ENCODE measurements around the gene AUTS2.
A peak's percentile ranks its signal among the peaks of the same experiment; 100 is the strongest.

The AUTS2 gene

GRCh38 chr7:69676247-69676646, 78.0 kb downstream of the AUTS2 start:
- DNase-seq (ENCODE audit: insufficient read length, low spot score), result no peak
- FAIRE-seq, result peak; percentile 66
- TF ChIP-seq SPI1 (IDR thresholded peaks at IDR 0.05; ENCODE audit: low read depth, low read length) (no peak), POLR2A (IDR thresholded peaks at IDR 0.05; ENCODE audit: low read depth, low read length) (no peak)

GRCh38 chr7:69677054-69677852, 79.0 kb downstream of the AUTS2 start:
- 0 out of 2 replicates have a peak, but pooled peaks have one; percentile 15 for TF ChIP-seq SPI1 (IDR thresholded peaks at IDR 0.05; ENCODE audit: low read depth, low read length)
- TF ChIP-seq TAF1 (IDR thresholded peaks at IDR 0.05; ENCODE audit: low read depth, low read length), result no peak
- no peak for TF ChIP-seq POU2F2 (IDR thresholded peaks at IDR 0.05; ENCODE audit: low read depth, low read length)
- DNase-seq (ENCODE audit: insufficient read length, low spot score) (no peak), FAIRE-seq (peak; percentile 81)

- DNase-seq (ENCODE audit: insufficient read length, low spot score) (no peak), FAIRE-seq (peak; percentile 73)
- no peak for TF ChIP-seq POU2F2 (IDR thresholded peaks at IDR 0.05; ENCODE audit: low read depth, low read length)
- no peak for TF ChIP-seq POLR2A (IDR thresholded peaks at IDR 0.05; ENCODE audit: low read depth, low read length)
- TF ChIP-seq TAF1 (IDR thresholded peaks at IDR 0.05; ENCODE audit: low read depth, low read length), result no peak
- no peak for TF ChIP-seq SPI1 (IDR thresholded peaks at IDR 0.05; ENCODE audit: low read depth, low read length)
- no peak for TF ChIP-seq POLR2AphosphoS5 (IDR thresholded peaks at IDR 0.05; ENCODE audit: low read depth, low read length)
Observed at GRCh38 chr7:69677881-69678493, 79.7 kb downstream of the AUTS2 start.

- TF ChIP-seq POLR2A (IDR thresholded peaks at IDR 0.05; ENCODE audit: low read depth, low read length) (no peak), SPI1 (IDR thresholded peaks at IDR 0.05; ENCODE audit: low read depth, low read length) (0 out of 2 replicates have a peak, but pooled peaks have one; percentile 4)
- peak; percentile 62 for FAIRE-seq
- DNase-seq (ENCODE audit: insufficient read length, low spot score), result no peak
Observed at GRCh38 chr7:69678494-69679187, 80.4 kb downstream of the AUTS2 start.

- no peak for FAIRE-seq
- no peak for TF ChIP-seq POU2F2 (IDR thresholded peaks at IDR 0.05; ENCODE audit: low read depth, low read length)
- TF ChIP-seq SPI1 (IDR thresholded peaks at IDR 0.05; ENCODE audit: low read depth, low read length), result no peak
- no peak for TF ChIP-seq PAX5 (IDR thresholded peaks at IDR 0.05; ENCODE audit: insufficient read depth, low read length, severe bottlenecking)
- no peak for TF ChIP-seq POLR2A (IDR thresholded peaks at IDR 0.05; ENCODE audit: low read depth, low read length)
- TF ChIP-seq POLR2AphosphoS5 (IDR thresholded peaks at IDR 0.05; ENCODE audit: low read depth, low read length), result no peak
- no peak for DNase-seq (ENCODE audit: insufficient read length, low spot score)
Observed at GRCh38 chr7:69681181-69681580, 82.9 kb downstream of the AUTS2 start.

GRCh38 chr7:69682518-69682917, 84.2 kb downstream of the AUTS2 start:
- FAIRE-seq, result no peak
- DNase-seq (ENCODE audit: insufficient read length, low spot score), result no peak
- no peak for TF ChIP-seq PAX5 (IDR thresholded peaks at IDR 0.05; ENCODE audit: insufficient read depth, low read length, severe bottlenecking)
- TF ChIP-seq SPI1 (IDR thresholded peaks at IDR 0.05; ENCODE audit: low read depth, low read length), result no peak
- TF ChIP-seq POU2F2 (IDR thresholded peaks at IDR 0.05; ENCODE audit: low read depth, low read length), result no peak
- no peak for TF ChIP-seq TAF1 (IDR thresholded peaks at IDR 0.05; ENCODE audit: low read depth, low read length)
- no peak for TF ChIP-seq POLR2AphosphoS5 (IDR thresholded peaks at IDR 0.05; ENCODE audit: low read depth, low read length)
- TF ChIP-seq POLR2A (IDR thresholded peaks at IDR 0.05; ENCODE audit: low read depth, low read length), result no peak

GRCh38 chr7:69683002-69683401, 84.7 kb downstream of the AUTS2 start:
- DNase-seq (ENCODE audit: insufficient read length, low spot score) (no peak), FAIRE-seq (no peak)
- TF ChIP-seq SPI1 (IDR thresholded peaks at IDR 0.05; ENCODE audit: low read depth, low read length) (no peak), POU2F2 (IDR thresholded peaks at IDR 0.05; ENCODE audit: low read depth, low read length) (peak; percentile 28; the same call in 1 of the 2 replicates)

- TF ChIP-seq PAX5 (IDR thresholded peaks at IDR 0.05; ENCODE audit: insufficient read depth, low read length, severe bottlenecking) (no peak), POLR2AphosphoS5 (IDR thresholded peaks at IDR 0.05; ENCODE audit: low read depth, low read length) (no peak), POLR2A (IDR thresholded peaks at IDR 0.05; ENCODE audit: low read depth, low read length) (no peak), SPI1 (IDR thresholded peaks at IDR 0.05; ENCODE audit: low read depth, low read length) (no peak), TAF1 (IDR thresholded peaks at IDR 0.05; ENCODE audit: low read depth, low read length) (no peak), POU2F2 (IDR thresholded peaks at IDR 0.05; ENCODE audit: low read depth, low read length) (no peak)
- DNase-seq (ENCODE audit: insufficient read length, low spot score), result no peak
- FAIRE-seq, result peak; percentile 23
Observed at GRCh38 chr7:69684369-69685292, 86.4 kb downstream of the AUTS2 start.

- DNase-seq (ENCODE audit: insufficient read length, low spot score) (no peak), FAIRE-seq (peak; percentile 63)
- TF ChIP-seq SPI1 (IDR thresholded peaks at IDR 0.05; ENCODE audit: low read depth, low read length) (peak; percentile 78), TAF1 (IDR thresholded peaks at IDR 0.05; ENCODE audit: low read depth, low read length) (no peak)
Observed at GRCh38 chr7:69685293-69685631, 87.0 kb downstream of the AUTS2 start.

Data from GM12891 (cell line).